Right ventricle myocardium superior (tissue), 1 donor: Measurements from ENCODE around the gene KIF17. TPM values are rescaled to one million over a fixed set of nuclear protein-coding genes. Genes with fewer than 3 reads are reported as not detected.

ENCODE experiments used
- ATAC-seq: fragments of 200-7000 bp; cut with Tn5 transposase; one replicate; pipeline ENCODE4 v1.9.1; 2020; ENCODE audit warnings: mild to moderate bottlenecking; ENCODE audit not compliant: poor library complexity
- DNase-seq: peaks from one replicate; pipeline ENCODE4 v3.0.0-alpha.2; 2020
- intact Hi-C: fragments of 100-400 bp; cut with DNase I; formaldehyde crosslinking; loops from one replicate; pipeline ENCODE4 v1.11.2; 2022
- total RNA-seq: library from RNA; stranded (reverse); fragmentation: NEBNext Ultra II Directional; extraction: Animal tissue kit (Norgen Biotek cat#: 25700); gene quantifications from one replicate; pipeline ENCODE4 v1.2.1, GENCODE V29; 2021
- donor health status: DM: no; HTN: yes; CAD: no; lungs with severe emphysema.

KIF17 gene
- total RNA-seq, 1 donor from 2014 or later: 5.2 TPM

- ATAC-seq (peak; percentile 77), DNase-seq (peak; percentile 64)
- intact Hi-C loops: no loop called here
These were observed 101.6 kb downstream of the KIF17 start for GRCh38 chr1:20615946-20616846.

- ATAC-seq (no peak), DNase-seq (no peak)
- intact Hi-C loops: no loop called here
These were observed 103.7 kb downstream of the KIF17 start for GRCh38 chr1:20614131-20614579.

Other genes starting within 250 kb of the KIF17 start
- 10.0 TPM for gene CAMK2N1, start 231.8 kb downstream of the KIF17 start, total RNA-seq
- gene MUL1, start 209.9 kb downstream of the KIF17 start, total RNA-seq: 42.1 TPM
- 3.0 TPM for gene FAM43B, start 165.4 kb downstream of the KIF17 start, total RNA-seq
- 3.5 TPM for gene CDA, start 128.9 kb downstream of the KIF17 start, total RNA-seq
- 288 TPM for gene PINK1, start 84.5 kb downstream of the KIF17 start, total RNA-seq
- 130 TPM for gene DDOST, start 56.6 kb downstream of the KIF17 start, total RNA-seq
- gene SH2D5, start 14.7 kb upstream of the KIF17 start, total RNA-seq: not detected
- gene HP1BP3, start 69.3 kb upstream of the KIF17 start, total RNA-seq: 118 TPM